Coronary artery (tissue), 2 donors: ENCODE measurements around the gene DIP2C.

ENCODE experiments used
- DNase-seq: peaks from one replicate; pipeline ENCODE4 v3.0.0-alpha.2; 2017; ENCODE audit warnings: low spot score
- H3K27ac ChIP-seq, 2 donors: fragments of 200-600 bp; sonication (generic); one replicate each; pipeline ENCODE4 v1.5.1; 2016 to 2019
- H3K4me3 ChIP-seq: fragments of 200-600 bp; sonication (generic); 2 replicates; pipeline ENCODE4 v1.5.1; 2016; ENCODE audit warnings: mild to moderate bottlenecking, moderate library complexity
- CTCF ChIP-seq: fragments of 200-600 bp; sonication (generic); IDR thresholded peaks from one replicate; pipeline ENCODE4 v1.5.1; 2019; ENCODE audit warnings: antibody characterized with exemption

DIP2C gene

GRCh38 chr10:288316-289200, 400.9 kb downstream of the DIP2C start:
- DNase-seq: no peak
- TF ChIP-seq CTCF: no peak
- Histone ChIP-seq H3K27ac (no peak overlapping the region), H3K4me3 (no peak overlapping the region)

GRCh38 chr10:287814-288213, 401.7 kb downstream of the DIP2C start:
- Histone ChIP-seq H3K4me3 (no peak overlapping the region), H3K27ac (no peak overlapping the region)
- no peak for DNase-seq
- no peak for TF ChIP-seq CTCF

- no peak for DNase-seq
- Histone ChIP-seq H3K27ac (no peak overlapping the region), H3K4me3 (no peak overlapping the region)
- no peak for TF ChIP-seq CTCF
Measured at GRCh38 chr10:287026-287709, 402.3 kb downstream of the DIP2C start.

GRCh38 chr10:285216-285615, 404.3 kb downstream of the DIP2C start:
- no peak overlapping the region for H3K4me3 ChIP-seq
- no peak for TF ChIP-seq CTCF
- no peak overlapping the region for H3K27ac ChIP-seq
- DNase-seq: no peak

GRCh38 chr10:283916-284356, 405.5 kb downstream of the DIP2C start:
- no peak for TF ChIP-seq CTCF
- Histone ChIP-seq H3K27ac (no peak overlapping the region), H3K4me3 (no peak overlapping the region)
- DNase-seq: no peak

- no peak for TF ChIP-seq CTCF
- DNase-seq: no peak
- Histone ChIP-seq H3K27ac (no peak overlapping the region), H3K4me3 (no peak overlapping the region)
Measured at GRCh38 chr10:283140-283479, 406.4 kb downstream of the DIP2C start.
